Stimulated activated CD8-positive, alpha-beta memory T cell treated with anti-CD3 and anti-CD28 coated beads, Interleukin-7, amount 100 ng/mL, for 24 hours (primary cell): ENCODE results near the gene LLGL1.
A peak's percentile ranks its signal among the peaks of the same experiment; 100 is the strongest.

Experiments used
- DNase-seq: peaks from one replicate; pipeline ENCODE4 v3.0.0-alpha.2; 2020; ENCODE audit warnings: low read depth

The LLGL1 gene

DNA sequence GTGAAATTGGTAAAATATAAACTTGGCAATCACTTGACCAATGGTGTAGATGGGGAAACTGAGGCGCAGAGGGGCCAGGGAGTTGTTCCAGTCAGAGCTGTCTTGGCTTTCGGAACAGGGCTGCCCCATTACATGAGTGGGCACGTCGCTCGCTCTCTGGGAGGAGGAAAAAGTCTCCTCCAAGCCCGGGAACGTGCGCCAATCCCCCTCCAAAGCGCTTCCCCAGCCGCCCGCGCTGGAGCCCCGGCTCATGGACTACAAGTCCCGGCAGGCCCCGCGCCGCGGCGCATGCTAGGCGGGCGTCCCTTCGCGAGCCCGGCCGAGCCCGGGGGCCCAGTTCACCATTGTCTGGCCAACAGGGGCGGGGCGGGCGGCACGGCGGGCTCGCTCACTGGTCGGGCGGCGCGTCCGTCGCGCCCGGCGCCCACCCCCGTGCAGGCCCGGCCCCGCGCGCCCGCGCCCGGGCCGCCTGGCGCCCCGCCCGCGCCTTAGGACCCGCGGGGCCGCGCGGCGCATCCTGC is at the start of gene LLGL1:
TSS of gene LLGL1 (plus strand) at position 515 of the 521 bp plus-strand sequence. CDS start 48 bp downstream, outside the sequence.
- DNase-seq: peak; percentile 87

DNA sequence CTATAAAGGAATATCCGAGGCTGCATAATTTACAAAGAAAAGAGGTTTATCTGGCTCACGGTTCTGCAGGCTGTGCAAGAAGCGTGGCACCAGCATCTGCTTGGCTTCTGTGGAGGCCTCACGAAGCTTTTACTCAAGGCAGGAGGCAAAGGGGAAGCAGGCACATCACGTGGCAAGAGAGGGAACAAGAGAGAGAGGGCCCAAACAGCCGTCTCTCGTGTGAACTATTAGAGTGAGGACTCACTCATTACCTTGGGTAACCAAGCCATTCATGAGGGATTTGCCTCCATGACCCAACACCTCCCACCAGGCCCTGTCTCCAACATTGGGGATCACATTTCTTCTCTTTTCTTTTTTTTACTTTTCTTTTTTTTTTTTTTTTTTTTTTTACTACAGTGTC is 49.3 kb upstream of the LLGL1 start:
- no peak for DNase-seq

DNA sequence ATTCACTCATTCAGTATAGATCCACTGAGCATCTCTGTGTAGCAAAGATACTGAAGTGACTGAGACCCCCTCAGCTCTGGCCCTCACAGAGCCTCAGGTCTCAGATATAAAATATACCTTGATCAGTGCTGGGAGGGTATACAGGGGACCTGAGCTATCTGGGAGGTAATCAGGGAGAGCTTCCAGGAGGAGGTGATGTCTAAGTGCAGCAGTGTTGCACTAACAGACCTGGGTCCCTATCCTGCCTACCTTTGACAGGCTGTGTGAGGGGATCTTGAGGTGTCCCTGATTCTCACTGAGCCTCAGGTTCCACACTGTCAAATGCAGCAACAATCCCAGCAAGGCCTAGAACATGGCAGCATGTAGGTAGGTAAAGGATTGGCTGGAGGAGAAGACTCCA is 48.3 kb upstream of the LLGL1 start:
- DNase-seq: no peak

DNA sequence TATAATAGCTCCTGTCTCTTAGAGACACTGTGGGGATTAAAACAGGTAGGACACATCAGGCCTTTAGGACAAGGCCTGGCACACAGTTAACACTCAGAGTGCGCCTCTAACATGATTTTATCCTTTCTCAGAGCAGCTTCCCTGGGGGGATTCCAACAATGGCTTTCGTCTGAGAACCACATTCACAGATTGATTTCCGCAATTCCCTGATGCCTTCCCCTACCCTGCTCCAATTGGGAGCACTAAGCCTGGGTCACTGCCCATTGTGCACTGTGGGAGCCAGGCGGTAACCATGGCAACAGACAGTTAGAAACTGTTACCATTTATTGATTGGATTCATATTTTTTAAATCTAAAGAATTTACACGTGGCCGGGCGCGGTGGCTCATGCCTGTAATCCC is 47.7 kb upstream of the LLGL1 start:
- DNase-seq: no peak

DNA sequence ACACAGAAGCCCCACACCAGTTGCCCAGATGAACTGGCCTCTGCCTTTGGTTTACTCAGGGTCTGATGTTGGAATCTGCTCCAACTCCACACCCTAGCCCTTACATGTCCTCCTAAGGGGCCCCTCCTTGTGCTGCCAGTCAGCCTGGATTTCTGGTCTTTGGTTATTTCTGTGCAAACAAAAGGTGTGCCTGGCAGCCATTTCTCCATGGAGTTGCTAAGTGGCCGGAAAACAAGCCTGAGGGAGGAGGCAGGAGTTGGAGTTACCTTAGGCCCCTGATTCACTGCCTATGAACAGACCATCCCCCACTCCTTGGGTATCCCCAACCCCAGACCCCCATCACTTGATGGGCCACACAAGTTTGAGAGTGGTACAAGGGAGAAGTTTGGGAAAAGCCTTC is 46.2 kb upstream of the LLGL1 start:
- DNase-seq: no peak

DNA sequence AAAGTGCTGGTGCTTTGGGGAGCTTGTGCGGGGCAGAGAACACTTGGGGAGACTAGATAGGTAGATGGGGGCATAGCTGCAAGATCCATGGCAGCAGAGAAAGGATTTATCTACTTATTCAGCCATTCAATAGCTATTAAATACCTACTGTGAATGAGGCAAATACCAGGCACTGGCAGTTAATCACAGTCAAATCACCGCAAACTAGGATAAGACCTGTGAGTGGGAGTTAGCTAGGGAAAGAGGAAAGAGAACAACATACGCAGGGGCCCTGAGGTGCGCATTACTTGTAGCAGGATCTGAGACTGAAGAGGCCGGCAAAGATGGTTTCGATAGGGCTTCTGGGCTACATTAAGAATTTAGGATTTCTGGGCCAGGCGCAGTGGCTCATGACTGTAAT is 45.6 kb upstream of the LLGL1 start:
- no peak for DNase-seq

DNA sequence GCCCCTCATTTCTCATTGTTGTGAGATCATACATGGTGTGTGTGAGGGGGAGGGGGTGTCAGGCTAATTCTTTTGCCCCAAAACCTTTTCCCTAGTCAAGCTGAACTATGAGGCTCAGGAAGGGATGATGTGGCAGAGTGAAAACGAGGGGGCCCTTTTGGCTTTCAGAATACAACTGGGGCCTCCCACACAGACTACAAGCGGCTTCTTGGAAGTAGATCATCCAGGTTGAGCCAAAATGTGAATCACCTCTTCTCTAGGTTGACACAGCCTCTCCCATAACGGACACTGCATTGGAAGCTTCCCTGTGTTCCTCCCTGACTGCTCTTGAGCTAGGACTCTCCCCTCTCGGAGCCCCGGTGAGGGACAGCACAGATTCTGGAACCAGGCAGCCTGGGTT is 44.1 kb upstream of the LLGL1 start:
- DNase-seq: no peak

DNA sequence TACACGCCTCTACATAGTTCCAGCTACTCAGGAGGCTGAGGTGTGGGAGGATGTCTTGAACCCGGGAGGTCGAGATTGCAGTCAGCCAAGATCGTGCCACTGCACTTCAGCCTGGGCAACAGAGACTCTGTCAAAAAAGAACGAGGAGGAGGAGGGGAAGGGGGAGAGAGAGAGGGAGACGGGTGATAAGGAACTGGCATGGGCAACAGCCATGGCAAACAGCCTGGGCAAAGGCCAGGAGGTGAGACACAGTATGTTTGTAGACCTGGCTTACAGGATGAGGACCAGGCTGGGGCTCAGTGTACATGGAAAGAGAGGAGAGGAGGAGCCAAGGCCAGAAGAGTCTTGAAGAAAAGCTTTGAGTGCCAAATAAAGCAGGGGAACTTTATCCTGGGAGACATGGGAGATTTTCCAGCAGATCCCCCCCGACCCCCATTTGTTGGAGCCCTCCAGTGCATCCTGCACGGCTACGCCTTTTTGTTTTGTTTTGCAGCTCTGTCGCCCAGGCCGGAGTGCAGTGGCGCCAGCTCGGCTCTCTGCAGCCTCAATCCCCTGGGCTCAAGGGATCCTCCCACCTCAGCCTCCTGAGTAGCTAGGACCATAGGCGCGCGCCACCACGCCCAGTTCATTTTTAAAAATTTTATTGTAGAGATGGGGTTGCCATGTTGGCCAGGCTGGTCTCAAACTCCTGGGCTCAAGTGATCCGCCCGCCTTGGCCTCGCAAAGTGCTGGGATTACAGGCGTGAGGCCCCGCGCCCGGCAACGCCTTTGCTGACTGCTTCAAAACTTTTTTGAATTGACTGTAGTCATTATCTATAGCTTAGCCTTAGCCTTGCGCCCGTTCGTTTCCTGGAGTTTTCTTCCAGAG is 43.1 kb upstream of the LLGL1 start:
- no peak for DNase-seq

DNA sequence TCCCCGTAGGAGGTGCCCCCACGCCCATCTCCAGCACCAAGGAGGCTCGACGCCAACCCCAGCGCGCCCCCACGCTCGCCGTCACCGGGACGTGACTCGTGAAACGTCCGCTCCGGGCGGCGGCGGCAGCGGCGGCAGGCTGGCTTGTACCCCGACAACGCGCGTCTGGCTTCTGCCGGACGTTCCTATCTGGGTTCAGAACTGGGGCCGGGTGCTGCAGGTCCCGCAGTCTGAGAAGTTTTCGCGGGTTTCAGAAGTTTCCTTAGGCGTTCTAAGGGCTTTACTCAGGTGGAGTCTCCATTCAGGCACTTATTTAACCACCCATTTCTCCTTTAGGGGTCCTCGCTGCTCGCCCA is 42.5 kb upstream of the LLGL1 start:
- DNase-seq: peak; percentile 66

DNA sequence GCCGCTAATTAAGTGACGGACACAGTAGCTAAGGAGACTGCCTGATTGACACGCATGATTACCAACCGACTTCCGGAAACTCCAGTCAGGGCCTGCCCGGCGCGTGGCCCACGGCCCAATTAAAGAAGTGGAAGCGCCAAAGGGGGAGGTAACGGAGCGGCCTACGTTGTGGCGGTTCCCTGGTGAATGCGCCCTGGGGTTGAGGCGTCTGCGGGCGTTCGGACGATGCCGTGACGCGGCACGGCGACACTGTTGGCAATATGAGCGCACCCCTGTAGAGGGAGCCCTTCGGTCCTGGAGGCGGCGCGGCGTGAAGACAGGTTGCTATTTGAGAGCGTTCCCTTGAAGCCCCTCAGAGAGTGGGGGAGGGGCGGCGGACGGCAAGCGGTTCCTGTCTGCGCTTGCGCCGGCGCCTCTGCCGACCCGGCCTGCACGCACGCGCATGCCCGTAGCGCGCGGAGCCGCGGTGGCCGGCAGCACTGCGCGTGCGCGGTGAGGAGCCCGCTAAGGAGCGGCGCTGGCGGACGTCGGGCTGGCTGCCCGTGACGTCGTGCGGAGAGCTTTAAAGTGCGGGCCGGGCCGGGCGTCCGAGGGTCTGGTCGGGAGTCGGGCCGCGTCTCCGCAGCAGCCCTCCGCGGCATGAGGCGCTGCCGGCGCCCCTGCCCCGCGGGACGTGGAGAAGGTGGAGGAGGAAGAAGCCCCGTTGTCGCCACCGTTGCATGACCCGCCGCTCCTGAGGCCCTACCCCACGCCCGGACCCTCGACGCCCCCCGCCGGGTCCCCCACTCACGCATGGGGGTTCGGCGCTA is 41.9 kb upstream of the LLGL1 start, which contains the start of gene ALKBH5:
TSS of gene ALKBH5 (plus strand) at position 495 of the 809 bp plus-strand sequence. CDS start 416 bp downstream, outside the sequence.
- peak; percentile 89 for DNase-seq

DNA sequence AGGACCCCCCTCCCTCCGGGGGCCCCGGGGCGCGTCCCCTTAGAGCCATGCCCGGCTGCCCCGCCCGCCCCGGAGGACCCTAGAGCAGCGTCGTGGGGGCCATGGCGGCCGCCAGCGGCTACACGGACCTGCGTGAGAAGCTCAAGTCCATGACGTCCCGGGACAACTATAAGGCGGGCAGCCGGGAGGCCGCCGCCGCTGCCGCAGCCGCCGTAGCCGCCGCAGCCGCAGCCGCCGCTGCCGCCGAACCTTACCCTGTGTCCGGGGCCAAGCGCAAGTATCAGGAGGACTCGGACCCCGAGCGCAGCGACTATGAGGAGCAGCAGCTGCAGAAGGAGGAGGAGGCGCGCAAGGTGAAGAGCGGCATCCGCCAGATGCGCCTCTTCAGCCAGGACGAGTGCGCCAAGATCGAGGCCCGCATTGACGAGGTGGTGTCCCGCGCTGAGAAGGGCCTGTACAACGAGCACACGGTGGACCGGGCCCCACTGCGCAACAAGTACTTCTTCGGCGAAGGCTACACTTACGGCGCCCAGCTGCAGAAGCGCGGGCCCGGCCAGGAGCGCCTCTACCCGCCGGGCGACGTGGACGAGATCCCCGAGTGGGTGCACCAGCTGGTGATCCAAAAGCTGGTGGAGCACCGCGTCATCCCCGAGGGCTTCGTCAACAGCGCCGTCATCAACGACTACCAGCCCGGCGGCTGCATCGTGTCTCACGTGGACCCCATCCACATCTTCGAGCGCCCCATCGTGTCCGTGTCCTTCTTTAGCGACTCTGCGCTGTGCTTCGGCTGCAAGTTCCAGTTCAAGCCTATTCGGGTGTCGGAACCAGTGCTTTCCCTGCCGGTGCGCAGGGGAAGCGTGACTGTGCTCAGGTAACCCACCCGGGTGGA is 41.0 kb upstream of the LLGL1 start:
- peak; percentile 33 for DNase-seq

DNA sequence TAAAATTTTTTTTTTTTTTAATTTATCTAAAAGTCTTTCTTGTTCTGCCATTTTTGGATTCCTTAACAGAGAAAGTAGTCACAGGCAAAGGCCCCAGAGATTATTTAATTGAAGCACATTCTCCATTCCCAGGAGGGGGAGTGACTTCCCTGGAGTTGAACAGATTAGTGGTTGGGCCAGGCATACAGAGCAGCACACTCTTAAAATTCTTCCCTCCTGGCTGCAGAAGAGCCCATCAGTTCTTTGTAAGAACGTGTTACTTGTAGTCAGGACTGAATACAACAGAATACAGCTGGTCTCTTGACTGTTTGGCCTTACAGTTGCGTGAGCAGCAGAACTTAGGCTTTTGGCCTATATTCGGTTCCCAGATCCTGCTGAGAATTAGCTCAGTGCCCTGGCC is 40.0 kb upstream of the LLGL1 start:
- DNase-seq: no peak

DNA sequence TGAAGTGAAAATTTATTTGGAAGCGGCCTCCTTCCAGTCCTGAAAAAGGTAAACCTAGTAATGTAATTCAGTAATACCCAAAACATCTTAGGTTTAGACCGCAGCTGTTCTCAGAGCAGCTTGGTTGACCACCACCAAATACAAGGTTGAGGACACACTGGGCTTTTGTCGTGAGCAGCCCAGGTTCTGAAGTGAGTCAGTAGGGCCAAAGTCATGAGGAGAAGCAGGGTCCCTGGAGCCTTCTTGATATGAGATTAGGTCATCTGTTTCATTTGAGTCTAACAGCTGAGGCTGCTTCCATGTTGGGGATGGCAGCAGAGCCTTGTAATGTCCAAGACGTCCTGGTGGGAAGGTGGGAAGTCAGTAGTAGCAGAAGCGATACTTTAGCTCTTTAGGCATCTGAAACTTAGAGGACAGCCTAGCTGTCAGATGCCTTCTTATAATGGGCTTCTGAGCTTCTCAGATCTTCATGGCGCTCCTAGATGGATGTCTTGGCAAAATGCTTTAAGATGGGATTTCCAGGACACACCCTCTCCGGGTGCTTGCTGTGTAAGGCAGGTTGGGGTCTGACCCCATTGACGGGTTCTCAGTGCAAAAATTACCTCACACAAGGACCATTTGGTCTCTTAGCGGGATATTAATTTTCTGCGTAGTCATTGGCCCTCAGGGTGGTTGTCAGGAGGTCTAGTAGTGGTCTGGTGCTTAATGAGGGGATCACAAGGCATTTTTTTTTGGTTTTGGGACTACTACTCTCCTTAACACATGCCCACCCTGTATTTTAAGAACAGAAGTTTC is 39.4 kb upstream of the LLGL1 start:
- no peak for DNase-seq

DNA sequence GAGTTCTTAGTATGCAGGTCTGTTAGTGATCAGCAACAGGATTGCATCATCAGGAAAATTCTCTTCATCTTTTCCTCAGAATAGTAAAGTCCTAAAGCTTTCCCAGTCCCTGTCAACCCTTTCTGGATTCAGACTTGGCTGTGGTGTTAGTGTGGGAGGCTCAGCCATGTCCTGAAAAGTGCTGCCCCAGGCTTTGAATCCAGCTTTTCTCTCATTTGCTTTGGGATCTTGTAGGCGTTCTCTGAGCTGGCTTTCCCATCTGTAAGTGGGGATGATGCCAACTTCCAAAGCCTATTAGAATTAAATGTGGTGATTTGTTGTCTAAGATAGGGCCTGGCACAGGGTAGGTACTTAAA is 38.8 kb upstream of the LLGL1 start:
- DNase-seq: no peak

DNA sequence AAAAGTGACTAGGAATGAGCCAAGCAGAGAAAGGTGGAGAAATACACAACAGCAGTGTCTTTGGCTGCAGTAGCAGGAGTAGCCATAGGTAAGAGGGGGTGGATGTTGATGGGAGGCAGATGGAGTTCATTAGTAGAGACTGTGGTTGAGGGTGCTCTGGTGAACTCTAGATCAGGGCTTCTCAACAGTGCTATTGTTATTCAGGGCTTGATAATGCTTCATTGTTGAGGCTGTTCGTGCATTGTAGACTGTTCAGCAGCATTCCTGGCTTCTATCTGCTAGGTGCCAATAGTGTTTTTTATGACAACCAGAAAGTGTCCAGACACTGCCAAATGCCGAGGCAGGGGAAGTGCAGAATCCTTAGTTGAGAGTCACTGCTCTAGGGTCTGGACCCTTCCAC is 38.2 kb upstream of the LLGL1 start:
- no peak for DNase-seq

DNA sequence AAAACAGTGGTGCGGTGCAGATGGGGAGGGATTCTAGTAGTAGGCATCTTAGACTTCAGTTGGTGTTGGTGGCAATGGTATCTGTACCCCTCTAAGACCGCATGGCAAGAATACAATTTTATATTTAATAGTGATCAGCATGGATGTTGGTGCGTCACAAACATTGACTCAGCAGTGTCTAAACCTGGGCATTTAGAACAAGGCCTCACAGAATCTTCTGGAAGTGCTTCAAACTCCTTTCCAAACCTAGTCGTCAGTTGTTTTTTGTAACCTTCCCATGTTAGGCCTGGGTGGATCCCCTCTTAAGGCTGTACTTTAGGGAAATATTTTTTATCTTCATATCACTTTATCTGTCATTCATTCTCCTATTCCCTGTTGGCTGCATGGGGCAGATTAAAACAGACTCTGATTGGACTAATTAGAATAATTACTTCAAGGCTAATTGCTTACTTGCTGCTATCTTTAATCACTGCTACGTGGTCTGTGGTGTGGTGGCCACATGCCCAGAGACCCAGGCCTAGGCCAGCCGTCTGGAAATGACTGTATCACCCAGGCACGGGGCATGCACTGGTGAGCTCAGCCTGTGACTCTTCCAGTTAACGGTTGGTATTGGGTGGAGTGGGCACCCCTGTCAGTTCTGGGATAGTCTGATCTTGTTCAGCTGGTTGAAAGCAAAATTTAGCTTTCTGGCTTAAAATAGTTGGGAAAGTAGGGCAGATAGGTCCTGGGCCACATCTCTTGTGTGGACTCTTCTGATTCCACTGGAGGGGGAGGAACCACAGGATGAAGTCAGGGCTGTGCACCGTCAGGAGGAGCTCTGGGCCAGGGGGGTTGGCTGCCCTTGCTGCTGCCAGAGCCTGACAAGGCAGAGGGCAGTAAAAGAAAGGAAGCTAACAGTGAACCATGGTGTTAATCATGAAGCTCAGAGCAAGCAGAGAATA is 37.3 kb upstream of the LLGL1 start:
- DNase-seq: no peak

DNA sequence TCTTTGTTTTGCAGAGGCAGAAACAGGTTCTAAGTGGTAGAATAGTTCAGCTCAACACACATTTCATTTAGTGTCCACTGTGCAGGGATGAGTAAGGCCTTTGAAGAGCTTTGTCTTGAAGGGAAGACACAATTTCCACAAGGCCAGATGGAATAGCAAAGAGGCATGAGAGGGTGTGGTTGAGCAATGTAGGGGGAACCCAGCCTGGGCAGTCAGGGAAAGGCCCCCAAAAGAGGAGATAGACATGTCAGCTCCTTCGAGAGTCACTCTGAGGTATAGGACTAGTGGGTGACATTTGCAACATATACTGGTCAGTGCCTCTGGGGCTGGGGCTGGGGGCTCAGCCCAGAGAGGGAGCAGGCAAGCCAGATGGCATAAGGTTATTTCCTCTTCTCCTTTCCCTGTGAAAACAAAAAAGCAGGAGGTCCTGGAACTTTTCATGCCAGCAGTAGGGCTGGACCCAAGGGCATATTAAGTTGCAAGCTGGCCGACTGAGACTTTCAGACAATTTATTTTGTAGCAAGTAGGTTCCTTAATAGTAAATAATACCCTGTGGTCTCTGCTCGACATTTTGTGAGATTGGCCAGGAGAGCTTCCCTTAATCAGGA is 34.7 kb upstream of the LLGL1 start:
- DNase-seq: no peak

DNA sequence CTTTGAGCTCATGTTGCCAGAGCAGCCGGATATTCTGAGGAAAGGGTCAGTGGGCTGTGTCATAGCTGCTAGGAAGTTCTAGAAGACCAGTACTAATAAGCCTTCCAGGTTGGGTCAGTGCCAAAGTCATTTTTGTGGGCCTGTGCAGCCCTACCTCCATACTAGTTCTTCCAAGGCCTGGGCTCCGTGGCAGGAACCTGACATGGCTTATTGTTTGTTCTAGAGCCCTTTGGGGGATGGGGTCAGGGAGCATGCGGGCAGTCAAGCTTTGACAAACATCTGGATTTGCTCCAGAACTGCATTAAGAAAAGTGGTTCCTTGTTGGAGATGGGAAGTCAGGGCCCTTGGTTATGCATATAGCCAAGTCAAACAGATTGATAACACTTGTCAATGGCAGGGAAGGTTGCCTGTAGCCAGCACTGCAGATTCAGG is 34.2 kb upstream of the LLGL1 start:
- DNase-seq: no peak

DNA sequence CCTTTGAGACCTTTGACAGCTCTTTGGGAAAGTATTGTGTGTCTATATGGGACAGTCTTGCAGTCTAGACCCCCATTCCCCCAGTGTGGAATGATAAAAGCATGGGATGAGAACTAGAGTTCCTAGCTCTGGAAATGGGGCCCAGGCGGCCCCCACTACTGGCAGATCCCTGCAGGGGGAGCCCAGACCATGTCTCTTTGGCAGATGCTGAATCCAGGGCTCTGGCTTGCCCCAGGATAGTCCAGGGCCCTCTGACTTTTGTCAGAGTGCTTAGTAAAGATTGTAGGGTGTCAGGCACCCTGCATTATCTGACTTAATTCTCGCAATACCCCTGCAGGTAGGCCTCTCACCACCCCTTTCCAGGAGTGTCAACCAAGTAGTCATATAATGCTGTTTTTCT is 33.5 kb upstream of the LLGL1 start:
- no peak for DNase-seq

DNA sequence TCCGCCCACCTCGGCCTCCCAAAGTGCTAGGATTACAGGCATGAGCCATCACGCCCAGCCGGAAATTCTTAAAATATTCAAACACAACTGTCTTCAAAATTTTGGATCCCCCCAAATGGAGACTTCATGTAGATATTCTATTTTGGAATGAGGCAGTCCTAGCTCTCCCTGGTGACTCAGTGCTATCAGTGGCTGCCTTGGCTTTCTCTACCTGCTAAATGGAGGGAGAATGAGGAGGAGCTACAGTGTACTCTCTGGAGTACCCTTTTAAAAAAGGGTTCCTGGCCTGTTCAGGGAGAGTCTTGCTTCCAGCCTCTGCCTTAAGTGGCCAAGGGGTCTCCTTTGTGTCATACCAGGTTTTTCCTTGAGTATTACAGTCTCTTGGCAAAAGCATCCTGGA is 31.0 kb upstream of the LLGL1 start:
- no peak for DNase-seq
